Measurements from ENCODE around the gene DMAC2L.

DNA sequence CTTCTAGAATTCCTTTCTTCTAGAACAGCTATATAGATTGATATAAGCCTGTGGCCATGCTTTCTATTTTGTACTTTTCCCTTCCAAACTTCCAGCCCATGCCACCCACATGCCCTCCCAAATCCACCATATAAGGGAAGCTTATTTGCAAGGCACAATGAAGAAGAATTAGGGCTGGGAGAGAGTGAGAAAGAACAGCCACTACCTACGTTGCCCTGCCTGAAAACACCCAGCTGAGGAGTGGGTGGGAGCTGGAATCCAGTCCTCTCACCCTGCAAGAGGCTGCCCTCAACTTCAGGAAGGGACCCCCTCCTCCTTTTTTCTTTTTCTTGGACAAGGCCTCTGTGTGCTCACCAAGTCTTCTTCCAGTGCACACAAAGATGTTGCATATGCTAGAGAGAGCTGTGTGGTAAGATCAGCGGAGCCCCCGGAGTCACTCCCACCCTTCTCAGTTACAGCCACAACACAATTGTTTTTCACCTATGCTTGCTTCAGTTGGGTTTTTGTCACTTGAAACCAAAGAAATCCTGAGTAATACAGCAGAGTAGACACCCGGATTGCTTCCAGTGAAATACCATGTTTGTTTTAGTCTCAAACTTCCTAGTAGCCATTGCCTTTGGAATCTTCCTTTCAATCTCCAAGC is 45.8 kb downstream of the DMAC2L start:
- TF ChIP-seq POLR2AphosphoS5 (IDR thresholded peaks at IDR 0.05; ENCODE audit: low read depth, low read length) (no peak), SIN3A (IDR thresholded peaks at IDR 0.05; ENCODE audit: borderline replicate concordance, insufficient read depth, low read depth, low read length) (no peak)
- TF ChIP-seq, protein P1, sequence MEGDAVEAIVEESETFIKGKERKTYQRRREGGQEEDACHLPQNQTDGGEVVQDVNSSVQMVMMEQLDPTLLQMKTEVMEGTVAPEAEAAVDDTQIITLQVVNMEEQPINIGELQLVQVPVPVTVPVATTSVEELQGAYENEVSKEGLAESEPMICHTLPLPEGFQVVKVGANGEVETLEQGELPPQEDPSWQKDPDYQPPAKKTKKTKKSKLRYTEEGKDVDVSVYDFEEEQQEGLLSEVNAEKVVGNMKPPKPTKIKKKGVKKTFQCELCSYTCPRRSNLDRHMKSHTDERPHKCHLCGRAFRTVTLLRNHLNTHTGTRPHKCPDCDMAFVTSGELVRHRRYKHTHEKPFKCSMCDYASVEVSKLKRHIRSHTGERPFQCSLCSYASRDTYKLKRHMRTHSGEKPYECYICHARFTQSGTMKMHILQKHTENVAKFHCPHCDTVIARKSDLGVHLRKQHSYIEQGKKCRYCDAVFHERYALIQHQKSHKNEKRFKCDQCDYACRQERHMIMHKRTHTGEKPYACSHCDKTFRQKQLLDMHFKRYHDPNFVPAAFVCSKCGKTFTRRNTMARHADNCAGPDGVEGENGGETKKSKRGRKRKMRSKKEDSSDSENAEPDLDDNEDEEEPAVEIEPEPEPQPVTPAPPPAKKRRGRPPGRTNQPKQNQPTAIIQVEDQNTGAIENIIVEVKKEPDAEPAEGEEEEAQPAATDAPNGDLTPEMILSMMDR (IDR thresholded peaks at IDR 0.05) = no peak
- TF ChIP-seq, protein P2, sequence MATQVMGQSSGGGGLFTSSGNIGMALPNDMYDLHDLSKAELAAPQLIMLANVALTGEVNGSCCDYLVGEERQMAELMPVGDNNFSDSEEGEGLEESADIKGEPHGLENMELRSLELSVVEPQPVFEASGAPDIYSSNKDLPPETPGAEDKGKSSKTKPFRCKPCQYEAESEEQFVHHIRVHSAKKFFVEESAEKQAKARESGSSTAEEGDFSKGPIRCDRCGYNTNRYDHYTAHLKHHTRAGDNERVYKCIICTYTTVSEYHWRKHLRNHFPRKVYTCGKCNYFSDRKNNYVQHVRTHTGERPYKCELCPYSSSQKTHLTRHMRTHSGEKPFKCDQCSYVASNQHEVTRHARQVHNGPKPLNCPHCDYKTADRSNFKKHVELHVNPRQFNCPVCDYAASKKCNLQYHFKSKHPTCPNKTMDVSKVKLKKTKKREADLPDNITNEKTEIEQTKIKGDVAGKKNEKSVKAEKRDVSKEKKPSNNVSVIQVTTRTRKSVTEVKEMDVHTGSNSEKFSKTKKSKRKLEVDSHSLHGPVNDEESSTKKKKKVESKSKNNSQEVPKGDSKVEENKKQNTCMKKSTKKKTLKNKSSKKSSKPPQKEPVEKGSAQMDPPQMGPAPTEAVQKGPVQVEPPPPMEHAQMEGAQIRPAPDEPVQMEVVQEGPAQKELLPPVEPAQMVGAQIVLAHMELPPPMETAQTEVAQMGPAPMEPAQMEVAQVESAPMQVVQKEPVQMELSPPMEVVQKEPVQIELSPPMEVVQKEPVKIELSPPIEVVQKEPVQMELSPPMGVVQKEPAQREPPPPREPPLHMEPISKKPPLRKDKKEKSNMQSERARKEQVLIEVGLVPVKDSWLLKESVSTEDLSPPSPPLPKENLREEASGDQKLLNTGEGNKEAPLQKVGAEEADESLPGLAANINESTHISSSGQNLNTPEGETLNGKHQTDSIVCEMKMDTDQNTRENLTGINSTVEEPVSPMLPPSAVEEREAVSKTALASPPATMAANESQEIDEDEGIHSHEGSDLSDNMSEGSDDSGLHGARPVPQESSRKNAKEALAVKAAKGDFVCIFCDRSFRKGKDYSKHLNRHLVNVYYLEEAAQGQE (IDR thresholded peaks at IDR 0.05; ENCODE audit: insufficient read depth in 1 of 2, low read depth in 2 of 2, low read length in 1 of 2) = no peak
